Measurements from ENCODE around the gene SMARCC1. TPM values are rescaled to one million over a fixed set of nuclear protein-coding genes. Genes with fewer than 3 reads are reported as not detected.

The SMARCC1 gene
- total and polyA plus RNA-seq, 2 of the 4 experiments (the other 2 are of a cell fraction): 18.6 to 39.6 TPM

- Histone ChIP-seq H3K27me3 (ENCODE audit: control insufficient read depth, insufficient read depth, low read length) (no peaks in the 10 kb centered on the region), H3K4ac (ENCODE audit: low read depth, low read length) (no peak overlapping the region), H2AFZ (replicated peaks; ENCODE audit: low read length, poor library complexity) (no peak overlapping the region), H2BK15ac (ENCODE audit: low read depth, low read length) (no peak overlapping the region), H2AK9ac (replicated peaks; ENCODE audit: low read depth, low read length, poor library complexity) (no peak overlapping the region), H4K20me1 (ENCODE audit: insufficient read depth, low read length) (peaks cover 9% of the 10 kb centered on the region; the same call in 1 of the 2 replicates), H3K14ac (replicated peaks; ENCODE audit: low read depth, low read length) (no peak overlapping the region), H3K18ac (ENCODE audit: low read depth, low read length) (no peak overlapping the region), H2AK5ac (ENCODE audit: low read depth, low read length) (no peak overlapping the region), H3K4me3 (ENCODE audit: insufficient read depth, low read depth, low read length) (no peak overlapping the region), H3K27ac (ENCODE audit: insufficient read depth, low read length) (no peak overlapping the region), H4K5ac (ENCODE audit: low read depth, low read length) (no peak overlapping the region), H3K9ac (ENCODE audit: low read depth, low read length) (no peak overlapping the region), H3K23ac (ENCODE audit: low read depth, low read length) (no peak overlapping the region), H3K4me1 (ENCODE audit: control insufficient read depth, insufficient read depth, low read length) (peaks cover 1% of the 10 kb centered on the region), H3K56ac (ENCODE audit: extremely low read depth, insufficient read depth, low read length) (no peak overlapping the region), H2BK120ac (ENCODE audit: low read depth, low read length) (no peak overlapping the region), H3K9me3 (ENCODE audit: control insufficient read depth, insufficient read depth, low read length) (no peaks in the 10 kb centered on the region), H3K4me2 (ENCODE audit: low read depth, low read length) (no peak overlapping the region), H3K36me3 (ENCODE audit: control insufficient read depth, insufficient read depth, low read length) (peaks cover 35% of the 10 kb centered on the region), H2BK5ac (ENCODE audit: low read depth, low read length, poor library complexity, severe bottlenecking) (no peak overlapping the region), H3K9me1 (ENCODE audit: insufficient read depth, low read length) (peaks cover 5% of the 10 kb centered on the region; the same call in 1 of the 2 replicates), H2BK20ac (ENCODE audit: low read depth, low read length) (no peak overlapping the region), H4K91ac (ENCODE audit: insufficient read depth, low read depth, low read length) (no peak overlapping the region), H3K79me1 (ENCODE audit: low read depth in 1 of 2, low read length in 2 of 2) (peaks cover 0 to 14% of the 10 kb centered on the region in 2 experiments; a peak in 2 of 4 replicates), H4K8ac (ENCODE audit: low read depth in 2 of 2, low read length in 2 of 2) (no peak overlapping the region)
- in situ Hi-C loops (cut with MboI; ENCODE audit: low sequenced_read_pairs): no loop called here
- ChIA-PET CTCF (interaction anchor here (0.6 to 0.8 kb wide), 3 partner anchors 9 to 131 kb away, joined by 3 read pairs; no protein-coding TSS in a partner anchor), POLR2A (ENCODE audit: unreplicated experiment) (no interaction called here)
- WGBS, 2 experiments (ENCODE audit: extremely low coverage in 2 of 2, insufficient read length in 1 of 2): no CpG with 5 or more reads among the region's 3 CpGs
- ATAC-seq (ENCODE audit: low read depth) (no peak), DNase-seq (no peak)
- dilution Hi-C loops (cut with HindIII; ENCODE audit: low sequenced_read_pairs, unreplicated experiment): no loop called here
- no TSS peak for BruUV-seq (replicated peaks)
- intact Hi-C loops (cut with micrococcal nuclease): no loop called here
- TF ChIP-seq MAZ (IDR thresholded peaks at IDR 0.05; ENCODE audit: borderline replicate concordance, low read depth, low read length) (no peak), CEBPB (IDR thresholded peaks at IDR 0.05; ENCODE audit: low read depth, low read length) (no peak), MAFK (IDR thresholded peaks at IDR 0.05; ENCODE audit: low read depth, low read length) (no peak), USF2 (IDR thresholded peaks at IDR 0.05; ENCODE audit: low read depth, low read length) (no peak), POLR2A (IDR thresholded peaks at IDR 0.05; ENCODE audit: low read depth, low read length) (no peak), RFX5 (IDR thresholded peaks at IDR 0.05; ENCODE audit: low read depth, low read length) (no peak), RAD21 (IDR thresholded peaks at IDR 0.05; ENCODE audit: low read length) (no peak), CHD1 (IDR thresholded peaks at IDR 0.05; ENCODE audit: low read depth, low read length) (no peak), SMC3 (IDR thresholded peaks at IDR 0.05; ENCODE audit: low read depth, low read length) (no peak), MXI1 (IDR thresholded peaks at IDR 0.05; ENCODE audit: borderline replicate concordance, low read depth, low read length) (no peak), NFE2L2 (IDR thresholded peaks at IDR 0.05; ENCODE audit: low read depth, low read length) (no peak), BHLHE40 (IDR thresholded peaks at IDR 0.05; ENCODE audit: low read depth, low read length) (no peak), RCOR1 (IDR thresholded peaks at IDR 0.05; ENCODE audit: insufficient replicate concordance, low read length) (no peak)
- TF ChIP-seq, protein P1, sequence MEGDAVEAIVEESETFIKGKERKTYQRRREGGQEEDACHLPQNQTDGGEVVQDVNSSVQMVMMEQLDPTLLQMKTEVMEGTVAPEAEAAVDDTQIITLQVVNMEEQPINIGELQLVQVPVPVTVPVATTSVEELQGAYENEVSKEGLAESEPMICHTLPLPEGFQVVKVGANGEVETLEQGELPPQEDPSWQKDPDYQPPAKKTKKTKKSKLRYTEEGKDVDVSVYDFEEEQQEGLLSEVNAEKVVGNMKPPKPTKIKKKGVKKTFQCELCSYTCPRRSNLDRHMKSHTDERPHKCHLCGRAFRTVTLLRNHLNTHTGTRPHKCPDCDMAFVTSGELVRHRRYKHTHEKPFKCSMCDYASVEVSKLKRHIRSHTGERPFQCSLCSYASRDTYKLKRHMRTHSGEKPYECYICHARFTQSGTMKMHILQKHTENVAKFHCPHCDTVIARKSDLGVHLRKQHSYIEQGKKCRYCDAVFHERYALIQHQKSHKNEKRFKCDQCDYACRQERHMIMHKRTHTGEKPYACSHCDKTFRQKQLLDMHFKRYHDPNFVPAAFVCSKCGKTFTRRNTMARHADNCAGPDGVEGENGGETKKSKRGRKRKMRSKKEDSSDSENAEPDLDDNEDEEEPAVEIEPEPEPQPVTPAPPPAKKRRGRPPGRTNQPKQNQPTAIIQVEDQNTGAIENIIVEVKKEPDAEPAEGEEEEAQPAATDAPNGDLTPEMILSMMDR (conservative IDR thresholded peaks at IDR 0.05; ENCODE audit: low read depth, low read length): no peak
- TF ChIP-seq, protein P2, sequence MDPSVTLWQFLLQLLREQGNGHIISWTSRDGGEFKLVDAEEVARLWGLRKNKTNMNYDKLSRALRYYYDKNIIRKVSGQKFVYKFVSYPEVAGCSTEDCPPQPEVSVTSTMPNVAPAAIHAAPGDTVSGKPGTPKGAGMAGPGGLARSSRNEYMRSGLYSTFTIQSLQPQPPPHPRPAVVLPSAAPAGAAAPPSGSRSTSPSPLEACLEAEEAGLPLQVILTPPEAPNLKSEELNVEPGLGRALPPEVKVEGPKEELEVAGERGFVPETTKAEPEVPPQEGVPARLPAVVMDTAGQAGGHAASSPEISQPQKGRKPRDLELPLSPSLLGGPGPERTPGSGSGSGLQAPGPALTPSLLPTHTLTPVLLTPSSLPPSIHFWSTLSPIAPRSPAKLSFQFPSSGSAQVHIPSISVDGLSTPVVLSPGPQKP (IDR thresholded peaks at IDR 0.05; ENCODE audit: borderline replicate concordance, low read depth, low read length): no peak
These were observed 158.8 kb downstream of the SMARCC1 start for GRCh38 chr3:47622671-47623461.
